Fibroblast of pulmonary artery (primary cell): Measurements from ENCODE around the gene TNFRSF8.

Experiments
- DNase-seq: peaks from one replicate; pipeline ENCODE4 v3.0.0-alpha.2; 2010; ENCODE audit warnings: low read depth
- H3K4me3 ChIP-seq: replicated peaks from 2 replicates; pipeline ENCODE4 v1.5.1; 2011; ENCODE audit warnings: low read depth, mild to moderate bottlenecking, control low read depth, low read length, moderate library complexity
- CTCF ChIP-seq: IDR thresholded peaks from 2 replicates; pipeline ENCODE4 v1.5.1; 2011; ENCODE audit warnings: mild to moderate bottlenecking, control low read depth, low read length, inconsistent platforms; ENCODE audit errors: missing control alignments

Gene TNFRSF8

GRCh38 chr1:12053752-12054548, 9.2 kb upstream of the TNFRSF8 start:
- H3K4me3 ChIP-seq: no peak overlapping the region
- DNase-seq: no peak
- no peak for TF ChIP-seq CTCF

GRCh38 chr1:12055259-12055658, 7.8 kb upstream of the TNFRSF8 start:
- TF ChIP-seq CTCF: no peak
- no peak for DNase-seq

GRCh38 chr1:12056331-12056841, 6.7 kb upstream of the TNFRSF8 start:
- no peak for TF ChIP-seq CTCF
- DNase-seq: no peak
- no peak overlapping the region for H3K4me3 ChIP-seq

More at GRCh38 chr1:12055259-12055658, 7.8 kb upstream of the TNFRSF8 start:
- no peak overlapping the region for H3K4me3 ChIP-seq

GRCh38 chr1:12057382-12057781, 5.7 kb upstream of the TNFRSF8 start:
- TF ChIP-seq CTCF: no peak
- H3K4me3 ChIP-seq: no peak overlapping the region
- DNase-seq: no peak

GRCh38 chr1:12057940-12058687, 5.0 kb upstream of the TNFRSF8 start:
- H3K4me3 ChIP-seq: no peak overlapping the region
- no peak for TF ChIP-seq CTCF
- no peak for DNase-seq

GRCh38 chr1:12059226-12059625, 3.9 kb upstream of the TNFRSF8 start:
- no peak for DNase-seq
- no peak for TF ChIP-seq CTCF
- no peak overlapping the region for H3K4me3 ChIP-seq
